Large intestine (tissue), 3 donors: Measurements from ENCODE around the gene ADAMTS3. TPM values are rescaled to one million over a fixed set of nuclear protein-coding genes. Genes with fewer than 3 reads are reported as not detected.

Source experiments
- DNase-seq, 2 donors: peaks; one replicate each; pipeline versions ENCODE4 v3.0.0 to v3.0.0-alpha.2; 2013
- H3K27ac ChIP-seq: one replicate; pipeline ENCODE4 v1.5.1; 2013; ENCODE audit warnings: low read length
- H3K27me3 ChIP-seq: 2 replicates; pipeline ENCODE4 v1.6.1; 2013; ENCODE audit warnings: low read length; ENCODE audit not compliant: control insufficient read depth, insufficient read depth
- H3K36me3 ChIP-seq: 2 replicates; pipeline ENCODE4 v1.6.1; 2013; ENCODE audit warnings: low read length; ENCODE audit not compliant: control insufficient read depth, insufficient read depth
- H3K4me1 ChIP-seq: one replicate; pipeline ENCODE4 v1.6.1; 2013; ENCODE audit warnings: low read length; ENCODE audit not compliant: control insufficient read depth, insufficient read depth
- H3K4me3 ChIP-seq: one replicate; pipeline ENCODE4 v1.5.1; 2013; ENCODE audit warnings: low read length
- H3K9me3 ChIP-seq: one replicate; pipeline ENCODE4 v1.6.1; 2013; ENCODE audit warnings: mild to moderate bottlenecking, low read depth, low read length, moderate library complexity; ENCODE audit not compliant: control insufficient read depth
- WGBS: methylation state at CpG from one replicate; pipeline ENCODE4 v1.1.5; 2013; ENCODE audit warnings: low lambda C conversion rate; ENCODE audit not compliant: insufficient coverage; 5-methylcytosine and 5-hydroxymethylcytosine counted together
- polyA plus RNA-seq: library from polyadenylated mRNA; unstranded; fragments of 120-200 nt; gene quantifications from one replicate; pipeline ENCODE4 v1.2.1, GENCODE V29; 2013

Gene ADAMTS3
- polyA plus RNA-seq, 1 donor: 2.2 TPM

- no peaks in the 10 kb centered on the region for H3K27me3 ChIP-seq
- no peaks in the 10 kb centered on the region for H3K36me3 ChIP-seq
- WGBS: no CpG with 5 or more reads among the region's 1 CpG
- no peak overlapping the region for H3K27ac ChIP-seq
- H3K9me3 ChIP-seq: no peaks in the 10 kb centered on the region
- no peaks in the 10 kb centered on the region for H3K4me1 ChIP-seq
- DNase-seq: no peak
- no peak overlapping the region for H3K4me3 ChIP-seq
Observed at GRCh38 chr4:72275381-72275780, 293.6 kb downstream of the ADAMTS3 start.

GRCh38 chr4:72274251-72274650 lies 294.8 kb downstream of the ADAMTS3 start:
- no peaks in the 10 kb centered on the region for H3K27me3 ChIP-seq
- H3K27ac ChIP-seq: no peak overlapping the region
- DNase-seq: no peak
- no peak overlapping the region for H3K4me3 ChIP-seq
- H3K36me3 ChIP-seq: no peaks in the 10 kb centered on the region
- 90% methylated on average over 2 of the region's 3 CpGs for WGBS
- H3K9me3 ChIP-seq: no peaks in the 10 kb centered on the region
- H3K4me1 ChIP-seq: no peaks in the 10 kb centered on the region

- H3K36me3 ChIP-seq: no peaks in the 10 kb centered on the region
- H3K9me3 ChIP-seq: no peaks in the 10 kb centered on the region
- DNase-seq: no peak
- no peaks in the 10 kb centered on the region for H3K27me3 ChIP-seq
- H3K4me1 ChIP-seq: no peaks in the 10 kb centered on the region
- H3K4me3 ChIP-seq: no peak overlapping the region
- no CpG with 5 or more reads among the region's 1 CpG for WGBS
- no peak overlapping the region for H3K27ac ChIP-seq
Observed at GRCh38 chr4:72255269-72255668, 313.8 kb downstream of the ADAMTS3 start.

GRCh38 chr4:72243641-72244040 lies 325.4 kb downstream of the ADAMTS3 start:
- 13% methylated on average over 2 of the region's 3 CpGs for WGBS
- no peak overlapping the region for H3K4me3 ChIP-seq
- no peaks in the 10 kb centered on the region for H3K27me3 ChIP-seq
- DNase-seq: no peak
- H3K27ac ChIP-seq: no peak overlapping the region
- H3K9me3 ChIP-seq: no peaks in the 10 kb centered on the region
- no peaks in the 10 kb centered on the region for H3K36me3 ChIP-seq
- H3K4me1 ChIP-seq: no peaks in the 10 kb centered on the region

GRCh38 chr4:72239487-72240116 lies 329.4 kb downstream of the ADAMTS3 start:
- Histone ChIP-seq H3K27ac (no peak overlapping the region), H3K4me3 (no peak overlapping the region), H3K9me3 (no peaks in the 10 kb centered on the region), H3K4me1 (no peaks in the 10 kb centered on the region), H3K36me3 (no peaks in the 10 kb centered on the region), H3K27me3 (no peaks in the 10 kb centered on the region)
- DNase-seq: no peak
